MM.1S (cell line): ENCODE results near the gene CHRM4.

Experiments
- CTCF ChIP-seq: fragments of 300-600 bp; sonication (generic); IDR thresholded peaks from 2 replicates; pipeline ENCODE4 v1.5.1; 2016; ENCODE audit warnings: antibody characterized with exemption, low read length, mixed read lengths
- EZH2 ChIP-seq: fragments of 300-600 bp; sonication (generic); optimal IDR thresholded peaks from 2 replicates; pipeline ENCODE3; 2017; ENCODE audit warnings: low read depth, mild to moderate bottlenecking, antibody characterized with exemption, low read length, mixed read lengths

GRCh38 chr11:46346886-46347636 lies 44.5 kb downstream of the CHRM4 start, which contains the start of gene DGKZ:
- TF ChIP-seq CTCF (peak; percentile 44), EZH2 (no peak)
